ENCODE results near the gene ADGRB3.

ADGRB3 gene

GRCh38 chr6:68632734-68633133 lies 2.3 kb upstream of the ADGRB3 start:
- Histone ChIP-seq H3K36me3 (ENCODE audit: insufficient read depth, low read length) (no peaks in the 10 kb centered on the region), H3K9ac (ENCODE audit: low read length) (no peak overlapping the region), H4K20me1 (ENCODE audit: insufficient read depth, low read length) (no peaks in the 10 kb centered on the region), H3K4me2 (ENCODE audit: low read length) (no peak overlapping the region), H3K4me1 (ENCODE audit: insufficient read depth, low read length, severe bottlenecking) (no peaks in the 10 kb centered on the region), H3K27me3 (ENCODE audit: insufficient read depth, low read length) (no peaks in the 10 kb centered on the region), H3K27ac (ENCODE audit: low read depth, low read length, poor library complexity, severe bottlenecking) (no peak overlapping the region), H2AFZ (ENCODE audit: low read length) (no peak overlapping the region), H3K9me2 (ENCODE audit: low read depth, low read length) (no peaks in the 10 kb centered on the region), H3K79me2 (ENCODE audit: insufficient read depth, low read length) (no peaks in the 10 kb centered on the region), H3K9me3 (ENCODE audit: low read length) (no peaks in the 10 kb centered on the region), H3F3A (ENCODE audit: insufficient read depth, low read length) (no peaks in the 10 kb centered on the region), H3K4me3 (ENCODE audit: low read depth, low read length, poor library complexity, severe bottlenecking) (no peak overlapping the region)
- TF ChIP-seq CTCF (IDR thresholded peaks at IDR 0.05; ENCODE audit: low read length) (no peak), EZH2 (IDR thresholded peaks at IDR 0.05; ENCODE audit: borderline replicate concordance, low read length) (no peak)

GRCh38 chr6:68633281-68633971 lies 1.7 kb upstream of the ADGRB3 start:
- H3K27ac ChIP-seq (ENCODE audit: low read depth, low read length, poor library complexity, severe bottlenecking): no peak overlapping the region
- TF ChIP-seq EZH2 (IDR thresholded peaks at IDR 0.05; ENCODE audit: borderline replicate concordance, low read length) (no peak), CTCF (IDR thresholded peaks at IDR 0.05; ENCODE audit: low read length) (no peak)
- H3K4me1 ChIP-seq (ENCODE audit: insufficient read depth, low read length, severe bottlenecking): no peaks in the 10 kb centered on the region
- H3K9me2 ChIP-seq (ENCODE audit: low read depth, low read length): no peaks in the 10 kb centered on the region
- H3K4me3 ChIP-seq (ENCODE audit: low read depth, low read length, poor library complexity, severe bottlenecking): no peak overlapping the region
- no peaks in the 10 kb centered on the region for H3K27me3 ChIP-seq (ENCODE audit: insufficient read depth, low read length)
- no peaks in the 10 kb centered on the region for H3F3A ChIP-seq (ENCODE audit: insufficient read depth, low read length)
- no peak overlapping the region for H3K4me2 ChIP-seq (ENCODE audit: low read length)
- H3K36me3 ChIP-seq (ENCODE audit: insufficient read depth, low read length): no peaks in the 10 kb centered on the region
- no peak overlapping the region for H2AFZ ChIP-seq (ENCODE audit: low read length)
- no peaks in the 10 kb centered on the region for H3K79me2 ChIP-seq (ENCODE audit: insufficient read depth, low read length)
- H3K9me3 ChIP-seq (ENCODE audit: low read length): no peaks in the 10 kb centered on the region
- no peak overlapping the region for H3K9ac ChIP-seq (ENCODE audit: low read length)
- H4K20me1 ChIP-seq (ENCODE audit: insufficient read depth, low read length): no peaks in the 10 kb centered on the region

- TF ChIP-seq EZH2 (IDR thresholded peaks at IDR 0.05; ENCODE audit: borderline replicate concordance, low read length) (no peak), CTCF (IDR thresholded peaks at IDR 0.05; ENCODE audit: low read length) (no peak)
- Histone ChIP-seq H3K27me3 (ENCODE audit: insufficient read depth, low read length) (no peaks in the 10 kb centered on the region), H3K4me3 (ENCODE audit: low read depth, low read length, poor library complexity, severe bottlenecking) (no peak overlapping the region), H2AFZ (ENCODE audit: low read length) (no peak overlapping the region), H4K20me1 (ENCODE audit: insufficient read depth, low read length) (no peaks in the 10 kb centered on the region), H3K36me3 (ENCODE audit: insufficient read depth, low read length) (no peaks in the 10 kb centered on the region), H3F3A (ENCODE audit: insufficient read depth, low read length) (no peaks in the 10 kb centered on the region), H3K9me2 (ENCODE audit: low read depth, low read length) (no peaks in the 10 kb centered on the region), H3K27ac (ENCODE audit: low read depth, low read length, poor library complexity, severe bottlenecking) (no peak overlapping the region), H3K79me2 (ENCODE audit: insufficient read depth, low read length) (no peaks in the 10 kb centered on the region), H3K9ac (ENCODE audit: low read length) (no peak overlapping the region), H3K4me2 (ENCODE audit: low read length) (no peak overlapping the region), H3K4me1 (ENCODE audit: insufficient read depth, low read length, severe bottlenecking) (no peaks in the 10 kb centered on the region), H3K9me3 (ENCODE audit: low read length) (no peaks in the 10 kb centered on the region)
These were observed 933 bp upstream of the ADGRB3 start for GRCh38 chr6:68633972-68634725.
